Esophagus squamous epithelium (tissue), 4 donors: ENCODE data around the gene ARMC8.

Experiments used
- CTCF ChIP-seq, 6 experiments: fragments of 450-650 bp in 4 of 6; fragments of 200-600 bp in 2 of 6; sonication (generic) in 2 of 6; IDR thresholded peaks; one replicate each; pipeline ENCODE4 v1.5.1; 2016 to 2019; ENCODE audit warnings: antibody characterized with exemption in 6 of 6, mild to moderate bottlenecking in 4 of 6, moderate library complexity in 4 of 6
- POLR2A ChIP-seq, 4 donors: fragments of 450-650 bp; IDR thresholded peaks; one replicate each; pipeline ENCODE4 v1.6.1; 2017; ENCODE audit warnings: antibody characterized with exemption in 4 of 4, mild to moderate bottlenecking in 4 of 4, moderate library complexity in 3 of 4

GRCh38 chr3:138308783-138309182 is 121.7 kb downstream of the ARMC8 start:
- TF ChIP-seq CTCF (IDR thresholded peaks at IDR 0.05) (no peak), POLR2A (IDR thresholded peaks at IDR 0.05) (no peak)
